SK-N-SH treated with all-trans-retinoic acid at 6 μM for 48 hours (cell line): ENCODE data around the gene PAK4.
A peak's percentile ranks its signal among the peaks of the same experiment; 100 is the strongest.

Experiments used
- ATAC-seq: fragments of 200-7000 bp; cut with Tn5 transposase; 3 replicates; pipeline ENCODE4 v1.9.1; 2020; ENCODE audit warnings: mild to moderate bottlenecking, moderate library complexity
- ARNTL ChIP-seq: fragments of 450-650 bp; formaldehyde crosslinking; IDR thresholded peaks from 2 replicates; pipeline ENCODE4 v1.5.0; 2020; ENCODE audit warnings: low read depth, mild to moderate bottlenecking, moderate library complexity, borderline replicate concordance
- CSDC2 ChIP-seq: fragments of 250-450 bp; sonication (Bioruptor Pico); IDR thresholded peaks from 2 replicates; pipeline ENCODE4 v1.5.0; 2020; ENCODE audit warnings: mild to moderate bottlenecking, moderate library complexity
- CSRNP3 ChIP-seq: fragments of 250-450 bp; sonication (Bioruptor Pico); IDR thresholded peaks from 2 replicates; pipeline ENCODE4 v1.5.1; 2021; ENCODE audit warnings: mild to moderate bottlenecking, moderate library complexity
- ESRRG ChIP-seq: fragments of 250-450 bp; sonication (Bioruptor Pico); IDR thresholded peaks from 2 replicates; pipeline ENCODE4 v1.6.1; 2021; ENCODE audit warnings: mild to moderate bottlenecking
- GLIS3 ChIP-seq: fragments of 250-450 bp; sonication (Bioruptor Pico); IDR thresholded peaks from 2 replicates; pipeline ENCODE4 v1.5.0; 2020; ENCODE audit warnings: mild to moderate bottlenecking, moderate library complexity
- ISL1 ChIP-seq: fragments of 250-450 bp; sonication (Bioruptor Pico); IDR thresholded peaks from 2 replicates; pipeline ENCODE4 v2.1.2; 2022; ENCODE audit warnings: mild to moderate bottlenecking, moderate library complexity
- POU6F1 ChIP-seq: fragments of 250-450 bp; sonication (Bioruptor Pico); IDR thresholded peaks from 2 replicates; pipeline ENCODE4 v1.8.0; 2021; ENCODE audit warnings: low read depth, mild to moderate bottlenecking, moderate library complexity, borderline replicate concordance
- PPARA ChIP-seq: fragments of 250-450 bp; sonication (Bioruptor Pico); IDR thresholded peaks from 2 replicates; pipeline ENCODE4 v1.5.0; 2020; ENCODE audit warnings: mild to moderate bottlenecking, borderline replicate concordance
- RARB ChIP-seq: fragments of 250-450 bp; sonication (Bioruptor Pico); IDR thresholded peaks from 2 replicates; pipeline ENCODE4 v1.8.0; 2021; ENCODE audit warnings: mild to moderate bottlenecking, moderate library complexity
- SNAI2 ChIP-seq: fragments of 250-450 bp; sonication (Bioruptor Pico); IDR thresholded peaks from 2 replicates; pipeline ENCODE4 v1.5.0; 2020; ENCODE audit warnings: mild to moderate bottlenecking, moderate library complexity
- TCF4 ChIP-seq: fragments of 250-450 bp; sonication (Bioruptor Pico); IDR thresholded peaks from 2 replicates; pipeline ENCODE4 v1.8.0; 2021; ENCODE audit warnings: mild to moderate bottlenecking, moderate library complexity, borderline replicate concordance
- TOX ChIP-seq: fragments of 250-450 bp; sonication (Bioruptor Pico); IDR thresholded peaks from 2 replicates; pipeline ENCODE4 v1.8.0; 2021; ENCODE audit warnings: mild to moderate bottlenecking, moderate library complexity, borderline replicate concordance
- TSHZ2 ChIP-seq: fragments of 250-450 bp; sonication (Bioruptor Pico); IDR thresholded peaks from 2 replicates; pipeline ENCODE4 v1.5.0; 2020; ENCODE audit warnings: mild to moderate bottlenecking, moderate library complexity
- ZC3H10 ChIP-seq: fragments of 250-450 bp; sonication (Bioruptor Pico); IDR thresholded peaks from 2 replicates; pipeline ENCODE4 v1.5.1; 2021; ENCODE audit warnings: mild to moderate bottlenecking, moderate library complexity
- ZFP3 ChIP-seq: fragments of 250-450 bp; sonication (Bioruptor Pico); IDR thresholded peaks from 2 replicates; pipeline ENCODE4 v1.5.0; 2020; ENCODE audit warnings: mild to moderate bottlenecking, moderate library complexity
- ZFP30 ChIP-seq: fragments of 450-650 bp; formaldehyde crosslinking; IDR thresholded peaks from 2 replicates; pipeline ENCODE4 v1.5.0; 2022; ENCODE audit warnings: mild to moderate bottlenecking, moderate library complexity
- ZNF565 ChIP-seq: fragments of 450-650 bp; formaldehyde crosslinking; conservative IDR thresholded peaks from 2 replicates; pipeline ENCODE4 v1.5.0; 2020; ENCODE audit warnings: low read depth, mild to moderate bottlenecking, moderate library complexity
- ZNF70 ChIP-seq: fragments of 450-650 bp; formaldehyde crosslinking; IDR thresholded peaks from 2 replicates; pipeline ENCODE4 v1.5.0; 2020; ENCODE audit warnings: mild to moderate bottlenecking, moderate library complexity
- ZNF8 ChIP-seq: fragments of 450-650 bp; formaldehyde crosslinking; IDR thresholded peaks from 2 replicates; pipeline ENCODE4 v1.5.0; 2020; ENCODE audit warnings: mild to moderate bottlenecking, moderate library complexity

Gene PAK4

GRCh38 chr19:39152066-39152465 lies 26.5 kb downstream of the PAK4 start:
- no peak for ATAC-seq
- no peak for TF ChIP-seq CSDC2
- no peak for TF ChIP-seq POU6F1 (CRISPR knock-in tag)
- TF ChIP-seq TOX (CRISPR knock-in tag) = no peak
- no peak for TF ChIP-seq SNAI2 (CRISPR knock-in tag)
- TF ChIP-seq ISL1 = no peak
- no peak for TF ChIP-seq ZNF8 (CRISPR knock-in tag)
- TF ChIP-seq ZC3H10 (CRISPR knock-in tag) = no peak
- TF ChIP-seq ARNTL (CRISPR knock-in tag) = no peak
- no peak for TF ChIP-seq TCF4 (CRISPR knock-in tag)
- TF ChIP-seq PPARA (CRISPR knock-in tag) = no peak
- no peak for TF ChIP-seq RARB (CRISPR knock-in tag)
- no peak for TF ChIP-seq ZFP30
- TF ChIP-seq ZFP3 (CRISPR knock-in tag) = no peak
- TF ChIP-seq TSHZ2 (CRISPR knock-in tag) = no peak
- TF ChIP-seq, all 23 proteins: peak for 0

GRCh38 chr19:39154100-39154628 lies 28.6 kb downstream of the PAK4 start:
- ATAC-seq = no peak
- TF ChIP-seq ESRRG (CRISPR knock-in tag) = no peak
- TF ChIP-seq POU6F1 (CRISPR knock-in tag) = no peak
- TF ChIP-seq TCF4 (CRISPR knock-in tag) = no peak
- no peak for TF ChIP-seq ZNF70
- no peak for TF ChIP-seq GLIS3 (CRISPR knock-in tag)
- TF ChIP-seq CSRNP3 = no peak
- no peak for TF ChIP-seq PPARA (CRISPR knock-in tag)
- no peak for TF ChIP-seq TOX (CRISPR knock-in tag)
- TF ChIP-seq RARB (CRISPR knock-in tag) = no peak

- 0 out of 3 replicates have a peak, but pooled peaks have one; percentile 20 for ATAC-seq
- TF ChIP-seq ESRRG (CRISPR knock-in tag) = no peak
These were observed 29.1 kb downstream of the PAK4 start for GRCh38 chr19:39154629-39155100.

- TF ChIP-seq ZFP3 (CRISPR knock-in tag) = no peak
- ATAC-seq = no peak
These were observed 29.6 kb downstream of the PAK4 start for GRCh38 chr19:39155114-39155700.

- ATAC-seq = no peak
- no peak for TF ChIP-seq ZNF565 (CRISPR knock-in tag)
These were observed 30.2 kb downstream of the PAK4 start for GRCh38 chr19:39155741-39156140.
